HFFc6 (cell line): ENCODE measurements around the gene HEBP2. TPM values are rescaled to one million over a fixed set of nuclear protein-coding genes. Genes with fewer than 3 reads are reported as not detected.
"Not testable (repeated sequence)": the region's sequence is repeated elsewhere in the genome, so short reads cannot be mapped to it uniquely, and the experiment has no call there.

Experiments
- DNase-seq: peaks from one replicate; pipeline ENCODE4 v3.0.0-alpha.2; 2018
- H3K27ac Mint-ChIP-seq: 2 replicates; pipeline ENCODE4 v1.8.0; 2020; ENCODE audit warnings: mild to moderate bottlenecking, mixed read lengths
- H3K27me3 Mint-ChIP-seq: 2 replicates; pipeline ENCODE4 v1.8.0; 2021; ENCODE audit warnings: mild to moderate bottlenecking, moderate library complexity, mixed read lengths; ENCODE audit not compliant: insufficient read depth
- H3K36me3 Mint-ChIP-seq: 2 replicates; pipeline ENCODE4 v1.8.0; 2021; ENCODE audit warnings: low read depth, mixed read lengths
- H3K4me1 Mint-ChIP-seq: 2 replicates; pipeline ENCODE4 v1.8.0; 2020; ENCODE audit warnings: low read depth, mixed read lengths
- H3K4me3 Mint-ChIP-seq: 2 replicates; pipeline ENCODE4 v1.8.0; 2020; ENCODE audit warnings: mild to moderate bottlenecking, moderate library complexity, mixed read lengths
- H3K9me3 Mint-ChIP-seq: 2 replicates; pipeline ENCODE4 v1.8.0; 2020; ENCODE audit warnings: mild to moderate bottlenecking, mixed read lengths
- CTCF ChIP-seq: fragments of 200-600 bp; sonication (generic); IDR thresholded peaks from 2 replicates; pipeline ENCODE4 v1.5.0; 2021; ENCODE audit warnings: antibody characterized with exemption, mild to moderate bottlenecking
- total RNA-seq, 6 experiments: library from RNA; stranded (reverse); fragmentation: NEBNext Ultra II Directional; extraction: Animal tissue kit (Norgen Biotek cat#: 25700); gene quantifications; 2 replicates in 1 of 6; 3 replicates in 5 of 6; pipeline ENCODE4 v1.2.3, GENCODE V29; 2021

Gene HEBP2
- total RNA-seq, 6 experiments from 2014 or later, result 39.7 to 48.4 (median 44.9) TPM

- peaks cover 8% of the 10 kb centered on the region for H3K4me1 Mint-ChIP-seq
- no peaks in the 10 kb centered on the region for H3K36me3 Mint-ChIP-seq
- no peaks in the 10 kb centered on the region; the same call in 1 of the 2 replicates for H3K27me3 Mint-ChIP-seq
- H3K27ac Mint-ChIP-seq, result no peak overlapping the region
- DNase-seq, result no peak
- H3K4me3 Mint-ChIP-seq, result no peak overlapping the region
- no peaks in the 10 kb centered on the region for H3K9me3 Mint-ChIP-seq
- TF ChIP-seq CTCF, result no peak
These were observed 17.1 kb downstream of the HEBP2 start for GRCh38 chr6:138421089-138421488.

GRCh38 chr6:138421608-138422007 lies 17.6 kb downstream of the HEBP2 start:
- H3K9me3 Mint-ChIP-seq, result no peaks in the 10 kb centered on the region
- H3K4me3 Mint-ChIP-seq, result no peak overlapping the region
- H3K36me3 Mint-ChIP-seq, result no peaks in the 10 kb centered on the region
- no peak for TF ChIP-seq CTCF
- H3K27ac Mint-ChIP-seq, result no peak overlapping the region
- DNase-seq, result no peak
- no peaks in the 10 kb centered on the region; the same call in 1 of the 2 replicates for H3K27me3 Mint-ChIP-seq
- H3K4me1 Mint-ChIP-seq, result peaks cover 8% of the 10 kb centered on the region

GRCh38 chr6:138422861-138423260 lies 18.8 kb downstream of the HEBP2 start:
- no peak for DNase-seq
- Mint-ChIP-seq H3K27ac (no peak overlapping the region), H3K27me3 (no peaks in the 10 kb centered on the region; the same call in 1 of the 2 replicates), H3K9me3 (no peaks in the 10 kb centered on the region), H3K4me3 (no peak overlapping the region), H3K36me3 (no peaks in the 10 kb centered on the region), H3K4me1 (peaks cover 8% of the 10 kb centered on the region)
- TF ChIP-seq CTCF, result no peak

- H3K27ac Mint-ChIP-seq, result no peak overlapping the region
- no peak overlapping the region for H3K4me3 Mint-ChIP-seq
- H3K36me3 Mint-ChIP-seq, result no peaks in the 10 kb centered on the region
- H3K4me1 Mint-ChIP-seq, result peaks cover 9% of the 10 kb centered on the region
- H3K27me3 Mint-ChIP-seq, result no peaks in the 10 kb centered on the region; the same call in 1 of the 2 replicates
- H3K9me3 Mint-ChIP-seq, result no peaks in the 10 kb centered on the region
- TF ChIP-seq CTCF, result no peak
- DNase-seq, result no peak
These were observed 20.2 kb downstream of the HEBP2 start for GRCh38 chr6:138424004-138424904.

- not testable (repeated sequence) for H3K27me3 Mint-ChIP-seq, H3K27ac Mint-ChIP-seq, DNase-seq, H3K9me3 Mint-ChIP-seq, H3K36me3 Mint-ChIP-seq, H3K4me3 Mint-ChIP-seq
- peaks cover 12% of the 10 kb centered on the region for H3K4me1 Mint-ChIP-seq
These were observed 21.2 kb downstream of the HEBP2 start for GRCh38 chr6:138425256-138425655.

GRCh38 chr6:138426500-138427123 lies 22.6 kb downstream of the HEBP2 start:
- no peak overlapping the region for H3K27ac Mint-ChIP-seq
- H3K4me1 Mint-ChIP-seq, result peaks cover 12% of the 10 kb centered on the region
- no peak overlapping the region for H3K4me3 Mint-ChIP-seq
- H3K9me3 Mint-ChIP-seq, result no peaks in the 10 kb centered on the region
- no peaks in the 10 kb centered on the region; the same call in 1 of the 2 replicates for H3K27me3 Mint-ChIP-seq
- DNase-seq, result no peak
- no peaks in the 10 kb centered on the region for H3K36me3 Mint-ChIP-seq
- TF ChIP-seq CTCF, result no peak
